Vagina (tissue), 2 donors: ENCODE results near the gene FMOD. TPM values are rescaled to one million over a fixed set of nuclear protein-coding genes. Genes with fewer than 3 reads are reported as not detected.

Source experiments
- DNase-seq, 2 donors: peaks; one replicate each; pipeline ENCODE4 v3.0.0-alpha.2; 2017; ENCODE audit errors: extremely low spot score in 2 of 2
- H3K27ac ChIP-seq: fragments of 200-600 bp; sonication (generic); one replicate; pipeline ENCODE4 v1.5.1; 2019
- H3K27me3 ChIP-seq: fragments of 200-600 bp; sonication (generic); one replicate; pipeline ENCODE4 v1.5.1; 2019
- H3K36me3 ChIP-seq, 2 donors: fragments of 200-600 bp; sonication (generic); one replicate each; pipeline ENCODE4 v1.5.1; 2017 to 2019
- H3K4me1 ChIP-seq: fragments of 200-600 bp; sonication (generic); one replicate; pipeline ENCODE4 v1.5.1; 2019
- H3K4me3 ChIP-seq, 2 donors: fragments of 200-600 bp; sonication (generic); 1 replicate in 1 of 2; 2 replicates in 1 of 2; pipeline ENCODE4 v1.5.1; 2016 to 2019
- H3K9me3 ChIP-seq: fragments of 200-600 bp; sonication (generic); one replicate; pipeline ENCODE4 v1.5.1; 2019
- CTCF ChIP-seq, 3 experiments: fragments of 450-650 bp in 2 of 3; fragments of 200-600 bp in 1 of 3; sonication (generic) in 1 of 3; IDR thresholded peaks; one replicate each; pipeline ENCODE4 v1.5.1; 2017 to 2019; ENCODE audit warnings: antibody characterized with exemption in 3 of 3, mild to moderate bottlenecking in 2 of 3, moderate library complexity in 2 of 3
- POLR2A ChIP-seq, 2 donors: fragments of 450-650 bp; IDR thresholded peaks; one replicate each; pipeline ENCODE4 v1.6.1; 2017; ENCODE audit warnings: antibody characterized with exemption in 2 of 2, mild to moderate bottlenecking in 2 of 2, moderate library complexity in 2 of 2
- POLR2AphosphoS5 ChIP-seq, 2 donors: sonication (generic); formaldehyde crosslinking; IDR thresholded peaks; one replicate each; pipeline ENCODE4 v1.9.0; 2017; ENCODE audit warnings: antibody characterized with exemption in 2 of 2, mild to moderate bottlenecking in 2 of 2, low read depth in 1 of 2; ENCODE audit not compliant: insufficient read depth in 1 of 2
- intact Hi-C: fragments of 100-400 bp; cut with DNase I; formaldehyde crosslinking; loops from one replicate; pipeline ENCODE4 v1.15.1; 2023
- total RNA-seq: library from RNA; depleted of rRNA; stranded (reverse); fragments of >200 nt; gene quantifications from one replicate; pipeline ENCODE4 v1.2.3, GENCODE V29; 2016

The FMOD gene
- total RNA-seq, 1 donor from 2014 or later: 80.3 TPM

- Histone ChIP-seq H3K36me3 (peaks cover 0 to 12% of the 10 kb centered on the region in 2 donors), H3K4me3 (peak overlapping the region; percentile 96 to 100), H3K27me3 (no peaks in the 10 kb centered on the region), H3K9me3 (no peaks in the 10 kb centered on the region), H3K27ac (peak overlapping the region; percentile 100), H3K4me1 (peaks cover 42% of the 10 kb centered on the region)
- DNase-seq: no peak
- intact Hi-C loops: loop anchor here (5.0 kb wide), 1 partner anchor 37 kb away; no protein-coding TSS in a partner anchor
- TF ChIP-seq POLR2A (IDR thresholded peaks at IDR 0.05) (no peak), CTCF (IDR thresholded peaks at IDR 0.05) (no peak)
Observed at GRCh38 chr1:203308923-203309331, 42.0 kb downstream of the FMOD start.

GRCh38 chr1:203308328-203308922 is 42.5 kb downstream of the FMOD start:
- Histone ChIP-seq H3K36me3 (peaks cover 0 to 12% of the 10 kb centered on the region in 2 donors), H3K27me3 (no peaks in the 10 kb centered on the region), H3K9me3 (no peaks in the 10 kb centered on the region), H3K4me1 (peaks cover 44% of the 10 kb centered on the region), H3K4me3 (peak overlapping the region; percentile 96 to 100), H3K27ac (peak overlapping the region; percentile 100)
- no peak for DNase-seq
- intact Hi-C loops: loop anchor here (5.0 kb wide), 1 partner anchor 36 kb away; no protein-coding TSS in a partner anchor
- TF ChIP-seq POLR2AphosphoS5 (IDR thresholded peaks at IDR 0.05; ENCODE audit: insufficient read depth in 1 of 2, low read depth in 1 of 2): no peak
- TF ChIP-seq CTCF (IDR thresholded peaks at IDR 0.05): no peak
- no peak for TF ChIP-seq POLR2A (IDR thresholded peaks at IDR 0.05)

- no peak for DNase-seq
- H3K4me1 ChIP-seq: peaks cover 44% of the 10 kb centered on the region
- intact Hi-C loops: loop anchor here (5.0 kb wide), 1 partner anchor 35 kb away; no protein-coding TSS in a partner anchor
Observed at GRCh38 chr1:203307641-203308126, 43.2 kb downstream of the FMOD start.

GRCh38 chr1:203306965-203307541 is 43.9 kb downstream of the FMOD start:
- TF ChIP-seq POLR2AphosphoS5 (IDR thresholded peaks at IDR 0.05; ENCODE audit: insufficient read depth in 1 of 2, low read depth in 1 of 2): peak in 1 of 2 donors; percentile 53
- no peak for TF ChIP-seq CTCF (IDR thresholded peaks at IDR 0.05)
- Histone ChIP-seq H3K27ac (peak overlapping the region; percentile 100), H3K27me3 (no peaks in the 10 kb centered on the region), H3K36me3 (peaks cover 0 to 12% of the 10 kb centered on the region in 2 donors), H3K4me3 (peak overlapping the region; percentile 96 to 100), H3K4me1 (peaks cover 44% of the 10 kb centered on the region), H3K9me3 (no peaks in the 10 kb centered on the region)
- no peak for DNase-seq
- intact Hi-C loops: loop anchor here (5.0 kb wide), 1 partner anchor 35 kb away; no protein-coding TSS in a partner anchor

More at GRCh38 chr1:203307641-203308126, 43.2 kb downstream of the FMOD start:
- TF ChIP-seq POLR2A (IDR thresholded peaks at IDR 0.05): no peak
- TF ChIP-seq CTCF (IDR thresholded peaks at IDR 0.05): no peak
- no peak for TF ChIP-seq POLR2AphosphoS5 (IDR thresholded peaks at IDR 0.05; ENCODE audit: insufficient read depth in 1 of 2, low read depth in 1 of 2)
- H3K36me3 ChIP-seq: peaks cover 0 to 12% of the 10 kb centered on the region in 2 donors
- H3K9me3 ChIP-seq: no peaks in the 10 kb centered on the region
- H3K4me3 ChIP-seq: peak overlapping the region; percentile 96 to 100
- peak overlapping the region; percentile 100 for H3K27ac ChIP-seq
- H3K27me3 ChIP-seq: no peaks in the 10 kb centered on the region
